SK-N-SH treated with all-trans-retinoic acid at 6 μM for 48 hours (cell line): ENCODE data around the gene SLC2A4.

ENCODE experiments used
- ARNTL ChIP-seq: fragments of 450-650 bp; formaldehyde crosslinking; IDR thresholded peaks from 2 replicates; pipeline ENCODE4 v1.5.0; 2020; ENCODE audit warnings: low read depth, mild to moderate bottlenecking, moderate library complexity, borderline replicate concordance
- ESRRG ChIP-seq: fragments of 250-450 bp; sonication (Bioruptor Pico); IDR thresholded peaks from 2 replicates; pipeline ENCODE4 v1.6.1; 2021; ENCODE audit warnings: mild to moderate bottlenecking
- GLIS3 ChIP-seq: fragments of 250-450 bp; sonication (Bioruptor Pico); IDR thresholded peaks from 2 replicates; pipeline ENCODE4 v1.5.0; 2020; ENCODE audit warnings: mild to moderate bottlenecking, moderate library complexity
- OSR1 ChIP-seq: fragments of 250-450 bp; sonication (Bioruptor Pico); IDR thresholded peaks from 2 replicates; pipeline ENCODE4 v1.8.0; 2022; ENCODE audit warnings: moderate library complexity, mild to moderate bottlenecking, inconsistent platforms
- RARB ChIP-seq: fragments of 250-450 bp; sonication (Bioruptor Pico); IDR thresholded peaks from 2 replicates; pipeline ENCODE4 v1.8.0; 2021; ENCODE audit warnings: mild to moderate bottlenecking, moderate library complexity
- TCF4 ChIP-seq: fragments of 250-450 bp; sonication (Bioruptor Pico); IDR thresholded peaks from 2 replicates; pipeline ENCODE4 v1.8.0; 2021; ENCODE audit warnings: mild to moderate bottlenecking, moderate library complexity, borderline replicate concordance
- TOX ChIP-seq: fragments of 250-450 bp; sonication (Bioruptor Pico); IDR thresholded peaks from 2 replicates; pipeline ENCODE4 v1.8.0; 2021; ENCODE audit warnings: mild to moderate bottlenecking, moderate library complexity, borderline replicate concordance
- ZFP30 ChIP-seq: fragments of 450-650 bp; formaldehyde crosslinking; IDR thresholded peaks from 2 replicates; pipeline ENCODE4 v1.5.0; 2022; ENCODE audit warnings: mild to moderate bottlenecking, moderate library complexity
- ZNF8 ChIP-seq: fragments of 450-650 bp; formaldehyde crosslinking; IDR thresholded peaks from 2 replicates; pipeline ENCODE4 v1.5.0; 2020; ENCODE audit warnings: mild to moderate bottlenecking, moderate library complexity
- TF ChIP-seq, protein P1 (sequence below): fragments of 250-450 bp; sonication (Bioruptor Pico); IDR thresholded peaks from 2 replicates; pipeline ENCODE4 v1.8.0; 2021; ENCODE audit warnings: low read depth, mild to moderate bottlenecking, moderate library complexity, borderline replicate concordance
- TF ChIP-seq, protein P2 (sequence below): fragments of 250-450 bp; sonication (Bioruptor Pico); IDR thresholded peaks from 2 replicates; pipeline ENCODE4 v1.8.0; 2020; ENCODE audit warnings: mild to moderate bottlenecking, moderate library complexity, borderline replicate concordance
- TF ChIP-seq, protein P3 (sequence below): fragments of 250-450 bp; sonication (Bioruptor Pico); IDR thresholded peaks from 2 replicates; pipeline ENCODE4 v1.5.1; 2021; ENCODE audit warnings: mild to moderate bottlenecking, moderate library complexity
- TF ChIP-seq, protein P4 (sequence below): fragments of 250-450 bp; sonication (Bioruptor Pico); IDR thresholded peaks from 2 replicates; pipeline ENCODE4 v1.5.0; 2020; ENCODE audit warnings: mild to moderate bottlenecking, moderate library complexity
- TF ChIP-seq, protein P5 (sequence below): fragments of 250-450 bp; sonication (Bioruptor Pico); IDR thresholded peaks from 2 replicates; pipeline ENCODE4 v1.5.1; 2020; ENCODE audit warnings: low read depth, mild to moderate bottlenecking, moderate library complexity

DNA sequence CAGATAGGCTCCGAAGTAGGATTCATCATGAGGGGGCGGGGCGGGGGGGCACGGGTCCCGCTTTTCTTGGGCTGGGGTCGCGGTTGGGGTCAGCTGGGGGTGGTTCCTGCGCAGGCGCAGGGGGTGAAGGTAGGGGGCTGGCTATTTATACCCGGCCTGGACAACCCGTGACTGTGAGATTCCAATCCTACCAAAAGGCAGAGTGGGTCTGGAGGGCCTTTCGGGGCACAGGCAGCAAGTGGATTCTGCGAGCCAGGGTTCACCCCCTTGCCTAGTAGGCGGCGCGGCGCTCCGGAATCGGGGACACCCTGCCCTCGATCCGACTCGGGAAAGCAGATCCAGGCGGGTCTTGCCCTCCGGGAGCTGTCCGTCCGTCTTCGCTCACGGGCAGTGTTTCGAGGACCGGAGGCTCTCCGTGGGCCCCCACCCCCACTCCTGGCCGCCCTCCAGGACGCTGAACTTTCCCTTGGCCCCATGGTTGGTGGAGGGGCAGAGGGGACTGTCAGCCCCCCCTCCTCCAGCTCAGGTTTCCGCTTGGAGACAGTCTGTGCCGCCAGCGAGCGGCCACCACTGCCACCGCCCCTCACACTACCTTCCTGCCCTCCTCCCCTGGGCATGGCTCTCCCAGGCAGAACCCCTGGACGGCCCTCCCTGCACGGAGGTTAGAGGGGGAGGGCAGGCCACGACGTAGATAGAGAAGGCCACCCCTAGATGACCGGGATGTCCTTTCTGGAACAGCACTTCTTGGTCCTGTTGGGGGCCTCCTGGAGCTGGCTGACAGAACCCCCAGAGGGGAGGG is 634 bp downstream of the SLC2A4 start:
- TF ChIP-seq, protein P1, sequence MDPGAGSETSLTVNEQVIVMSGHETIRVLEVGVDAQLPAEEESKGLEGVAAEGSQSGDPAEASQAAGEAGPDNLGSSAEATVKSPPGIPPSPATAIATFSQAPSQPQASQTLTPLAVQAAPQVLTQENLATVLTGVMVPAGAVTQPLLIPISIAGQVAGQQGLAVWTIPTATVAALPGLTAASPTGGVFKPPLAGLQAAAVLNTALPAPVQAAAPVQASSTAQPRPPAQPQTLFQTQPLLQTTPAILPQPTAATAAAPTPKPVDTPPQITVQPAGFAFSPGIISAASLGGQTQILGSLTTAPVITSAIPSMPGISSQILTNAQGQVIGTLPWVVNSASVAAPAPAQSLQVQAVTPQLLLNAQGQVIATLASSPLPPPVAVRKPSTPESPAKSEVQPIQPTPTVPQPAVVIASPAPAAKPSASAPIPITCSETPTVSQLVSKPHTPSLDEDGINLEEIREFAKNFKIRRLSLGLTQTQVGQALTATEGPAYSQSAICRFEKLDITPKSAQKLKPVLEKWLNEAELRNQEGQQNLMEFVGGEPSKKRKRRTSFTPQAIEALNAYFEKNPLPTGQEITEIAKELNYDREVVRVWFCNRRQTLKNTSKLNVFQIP = no peak
- no peak for TF ChIP-seq RARB (CRISPR knock-in tag)
- no peak for TF ChIP-seq TOX
- TF ChIP-seq ESRRG (CRISPR knock-in tag) = no peak
- no peak for TF ChIP-seq OSR1 (CRISPR knock-in tag)
- TF ChIP-seq, protein P2, sequence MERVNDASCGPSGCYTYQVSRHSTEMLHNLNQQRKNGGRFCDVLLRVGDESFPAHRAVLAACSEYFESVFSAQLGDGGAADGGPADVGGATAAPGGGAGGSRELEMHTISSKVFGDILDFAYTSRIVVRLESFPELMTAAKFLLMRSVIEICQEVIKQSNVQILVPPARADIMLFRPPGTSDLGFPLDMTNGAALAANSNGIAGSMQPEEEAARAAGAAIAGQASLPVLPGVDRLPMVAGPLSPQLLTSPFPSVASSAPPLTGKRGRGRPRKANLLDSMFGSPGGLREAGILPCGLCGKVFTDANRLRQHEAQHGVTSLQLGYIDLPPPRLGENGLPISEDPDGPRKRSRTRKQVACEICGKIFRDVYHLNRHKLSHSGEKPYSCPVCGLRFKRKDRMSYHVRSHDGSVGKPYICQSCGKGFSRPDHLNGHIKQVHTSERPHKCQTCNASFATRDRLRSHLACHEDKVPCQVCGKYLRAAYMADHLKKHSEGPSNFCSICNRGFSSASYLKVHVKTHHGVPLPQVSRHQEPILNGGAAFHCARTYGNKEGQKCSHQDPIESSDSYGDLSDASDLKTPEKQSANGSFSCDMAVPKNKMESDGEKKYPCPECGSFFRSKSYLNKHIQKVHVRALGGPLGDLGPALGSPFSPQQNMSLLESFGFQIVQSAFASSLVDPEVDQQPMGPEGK = no peak
- TF ChIP-seq, protein P3, sequence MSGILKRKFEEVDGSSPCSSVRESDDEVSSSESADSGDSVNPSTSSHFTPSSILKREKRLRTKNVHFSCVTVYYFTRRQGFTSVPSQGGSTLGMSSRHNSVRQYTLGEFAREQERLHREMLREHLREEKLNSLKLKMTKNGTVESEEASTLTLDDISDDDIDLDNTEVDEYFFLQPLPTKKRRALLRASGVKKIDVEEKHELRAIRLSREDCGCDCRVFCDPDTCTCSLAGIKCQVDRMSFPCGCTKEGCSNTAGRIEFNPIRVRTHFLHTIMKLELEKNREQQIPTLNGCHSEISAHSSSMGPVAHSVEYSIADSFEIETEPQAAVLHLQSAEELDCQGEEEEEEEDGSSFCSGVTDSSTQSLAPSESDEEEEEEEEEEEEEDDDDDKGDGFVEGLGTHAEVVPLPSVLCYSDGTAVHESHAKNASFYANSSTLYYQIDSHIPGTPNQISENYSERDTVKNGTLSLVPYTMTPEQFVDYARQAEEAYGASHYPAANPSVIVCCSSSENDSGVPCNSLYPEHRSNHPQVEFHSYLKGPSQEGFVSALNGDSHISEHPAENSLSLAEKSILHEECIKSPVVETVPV (CRISPR knock-in tag) = no peak
- no peak for TF ChIP-seq TCF4 (CRISPR knock-in tag)
- no peak for TF ChIP-seq ARNTL (CRISPR knock-in tag)
- TF ChIP-seq, protein P4, sequence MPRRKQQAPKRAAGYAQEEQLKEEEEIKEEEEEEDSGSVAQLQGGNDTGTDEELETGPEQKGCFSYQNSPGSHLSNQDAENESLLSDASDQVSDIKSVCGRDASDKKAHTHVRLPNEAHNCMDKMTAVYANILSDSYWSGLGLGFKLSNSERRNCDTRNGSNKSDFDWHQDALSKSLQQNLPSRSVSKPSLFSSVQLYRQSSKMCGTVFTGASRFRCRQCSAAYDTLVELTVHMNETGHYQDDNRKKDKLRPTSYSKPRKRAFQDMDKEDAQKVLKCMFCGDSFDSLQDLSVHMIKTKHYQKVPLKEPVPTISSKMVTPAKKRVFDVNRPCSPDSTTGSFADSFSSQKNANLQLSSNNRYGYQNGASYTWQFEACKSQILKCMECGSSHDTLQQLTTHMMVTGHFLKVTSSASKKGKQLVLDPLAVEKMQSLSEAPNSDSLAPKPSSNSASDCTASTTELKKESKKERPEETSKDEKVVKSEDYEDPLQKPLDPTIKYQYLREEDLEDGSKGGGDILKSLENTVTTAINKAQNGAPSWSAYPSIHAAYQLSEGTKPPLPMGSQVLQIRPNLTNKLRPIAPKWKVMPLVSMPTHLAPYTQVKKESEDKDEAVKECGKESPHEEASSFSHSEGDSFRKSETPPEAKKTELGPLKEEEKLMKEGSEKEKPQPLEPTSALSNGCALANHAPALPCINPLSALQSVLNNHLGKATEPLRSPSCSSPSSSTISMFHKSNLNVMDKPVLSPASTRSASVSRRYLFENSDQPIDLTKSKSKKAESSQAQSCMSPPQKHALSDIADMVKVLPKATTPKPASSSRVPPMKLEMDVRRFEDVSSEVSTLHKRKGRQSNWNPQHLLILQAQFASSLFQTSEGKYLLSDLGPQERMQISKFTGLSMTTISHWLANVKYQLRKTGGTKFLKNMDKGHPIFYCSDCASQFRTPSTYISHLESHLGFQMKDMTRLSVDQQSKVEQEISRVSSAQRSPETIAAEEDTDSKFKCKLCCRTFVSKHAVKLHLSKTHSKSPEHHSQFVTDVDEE (CRISPR knock-in tag) = no peak
- TF ChIP-seq, protein P5, sequence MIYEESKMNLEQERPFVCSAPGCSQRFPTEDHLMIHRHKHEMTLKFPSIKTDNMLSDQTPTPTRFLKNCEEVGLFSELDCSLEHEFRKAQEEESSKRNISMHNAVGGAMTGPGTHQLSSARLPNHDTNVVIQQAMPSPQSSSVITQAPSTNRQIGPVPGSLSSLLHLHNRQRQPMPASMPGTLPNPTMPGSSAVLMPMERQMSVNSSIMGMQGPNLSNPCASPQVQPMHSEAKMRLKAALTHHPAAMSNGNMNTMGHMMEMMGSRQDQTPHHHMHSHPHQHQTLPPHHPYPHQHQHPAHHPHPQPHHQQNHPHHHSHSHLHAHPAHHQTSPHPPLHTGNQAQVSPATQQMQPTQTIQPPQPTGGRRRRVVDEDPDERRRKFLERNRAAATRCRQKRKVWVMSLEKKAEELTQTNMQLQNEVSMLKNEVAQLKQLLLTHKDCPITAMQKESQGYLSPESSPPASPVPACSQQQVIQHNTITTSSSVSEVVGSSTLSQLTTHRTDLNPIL (CRISPR knock-in tag) = no peak
- TF ChIP-seq GLIS3 (CRISPR knock-in tag) = no peak
- TF ChIP-seq ZFP30 (CRISPR knock-in tag) = no peak
- no peak for TF ChIP-seq ZNF8 (CRISPR knock-in tag)
